ENCODE measurements around the gene SOS1. TPM values are rescaled to one million over a fixed set of nuclear protein-coding genes. Genes with fewer than 3 reads are reported as not detected.

Gene SOS1
- total and polyA plus RNA-seq, 2 of the 13 experiments (the other 11 are each of a cell fraction or from before 2014, with no cell fraction given), result 20.8 to 60.4 TPM

GRCh38 chr2:39138837-39139211 is 18.0 kb upstream of the SOS1 start:
- Histone ChIP-seq H3K27me3 (ENCODE audit: control insufficient read depth in 1 of 2, insufficient read depth in 2 of 2, low read length in 2 of 2) (no peaks in the 10 kb centered on the region), H3K4me2 (ENCODE audit: low read depth, low read length) (peak overlapping the region; percentile 66), H3K27ac (ENCODE audit: extremely low read length, insufficient read depth, low read length) (peak overlapping the region; percentile 57), H3K4me3 (replicated peaks in 1 of 3; ENCODE audit: insufficient read depth in 1 of 3, low read depth in 2 of 3, low read length in 3 of 3) (no peak overlapping the region), H4K20me1 (ENCODE audit: insufficient read depth, low read length) (no peaks in the 10 kb centered on the region), H3K79me2 (ENCODE audit: insufficient read depth, low read length) (no peaks in the 10 kb centered on the region), H3K4me1 (ENCODE audit: insufficient read depth, low read length) (peaks cover 69% of the 10 kb centered on the region), H3K36me3 (replicated peaks in 1 of 2; ENCODE audit: control insufficient read depth in 1 of 2, insufficient read depth in 2 of 2, low read length in 2 of 2) (no peaks in the 10 kb centered on the region), H2AFZ (ENCODE audit: low read length) (no peak overlapping the region), H3K9ac (ENCODE audit: insufficient read depth, low read depth, low read length) (no peak overlapping the region), H3K9me3 (ENCODE audit: low read length) (no peaks in the 10 kb centered on the region)
- FAIRE-seq (no peak), ATAC-seq (peak; percentile 48), DNase-seq (ENCODE audit: low spot score) (peak; percentile 57)
- no TSS peak for BruUV-seq (replicated peaks)
- CTCF ChIA-PET (ENCODE audit: low intra/inter-chr PET ratio, low total read pairs), result no interaction called here
- WGBS (ENCODE audit: low lambda C conversion rate), result 1% methylated on average over 8 of the region's 8 CpGs
- in situ Hi-C loops (cut with HindIII; ENCODE audit: extremely low pct_ligation_motif_present, low pct_unique_long_range_greater_than_20kb), result no loop called here
- intact Hi-C loops (cut with micrococcal nuclease; ENCODE audit: unreplicated experiment), result loop anchor here (1.0 to 10.0 kb wide), 4 partner anchors 15 to 264 kb away; partner anchors contain the start of genes DHX57 and MORN2
- POLR2A ChIA-PET, result interaction anchor here (1.0 to 4.2 kb wide), 6 partner anchors 10 to 91 kb away, joined by 4 to 58 read pairs (median 12); partner anchors contain the start of gene SOS1
- TF ChIP-seq, protein P1, sequence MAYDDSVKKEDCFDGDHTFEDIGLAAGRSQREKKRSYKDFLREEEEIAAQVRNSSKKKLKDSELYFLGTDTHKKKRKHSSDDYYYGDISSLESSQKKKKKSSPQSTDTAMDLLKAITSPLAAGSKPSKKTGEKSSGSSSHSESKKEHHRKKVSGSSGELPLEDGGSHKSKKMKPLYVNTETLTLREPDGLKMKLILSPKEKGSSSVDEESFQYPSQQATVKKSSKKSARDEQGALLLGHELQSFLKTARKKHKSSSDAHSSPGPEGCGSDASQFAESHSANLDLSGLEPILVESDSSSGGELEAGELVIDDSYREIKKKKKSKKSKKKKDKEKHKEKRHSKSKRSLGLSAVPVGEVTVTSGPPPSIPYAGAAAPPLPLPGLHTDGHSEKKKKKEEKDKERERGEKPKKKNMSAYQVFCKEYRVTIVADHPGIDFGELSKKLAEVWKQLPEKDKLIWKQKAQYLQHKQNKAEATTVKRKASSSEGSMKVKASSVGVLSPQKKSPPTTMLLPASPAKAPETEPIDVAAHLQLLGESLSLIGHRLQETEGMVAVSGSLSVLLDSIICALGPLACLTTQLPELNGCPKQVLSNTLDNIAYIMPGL (CRISPR knock-in tag; IDR thresholded peaks at IDR 0.05; ENCODE audit: borderline replicate concordance in 1 of 2, low read depth in 1 of 2), result 0 out of 4 replicates have a peak, but pooled peaks of 1 of the 2 experiments have one; percentile 31
- TF ChIP-seq, protein P2, sequence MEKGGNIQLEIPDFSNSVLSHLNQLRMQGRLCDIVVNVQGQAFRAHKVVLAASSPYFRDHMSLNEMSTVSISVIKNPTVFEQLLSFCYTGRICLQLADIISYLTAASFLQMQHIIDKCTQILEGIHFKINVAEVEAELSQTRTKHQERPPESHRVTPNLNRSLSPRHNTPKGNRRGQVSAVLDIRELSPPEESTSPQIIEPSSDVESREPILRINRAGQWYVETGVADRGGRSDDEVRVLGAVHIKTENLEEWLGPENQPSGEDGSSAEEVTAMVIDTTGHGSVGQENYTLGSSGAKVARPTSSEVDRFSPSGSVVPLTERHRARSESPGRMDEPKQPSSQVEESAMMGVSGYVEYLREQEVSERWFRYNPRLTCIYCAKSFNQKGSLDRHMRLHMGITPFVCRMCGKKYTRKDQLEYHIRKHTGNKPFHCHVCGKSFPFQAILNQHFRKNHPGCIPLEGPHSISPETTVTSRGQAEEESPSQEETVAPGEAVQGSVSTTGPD (CRISPR knock-in tag; IDR thresholded peaks at IDR 0.05), result no peak
- TF ChIP-seq FOXA3 (CRISPR knock-in tag; IDR thresholded peaks at IDR 0.05) (peak; percentile 82), TEAD2 (CRISPR knock-in tag; IDR thresholded peaks at IDR 0.05) (no peak), BHLHE40 (IDR thresholded peaks at IDR 0.05; ENCODE audit: low read length) (peak; percentile 80), SAFB2 (CRISPR knock-in tag; IDR thresholded peaks at IDR 0.05; ENCODE audit: borderline replicate concordance, low read depth) (no peak), GTF3A (CRISPR knock-in tag; conservative IDR thresholded peaks at IDR 0.05) (no peak), ATF6 (CRISPR knock-in tag; conservative IDR thresholded peaks at IDR 0.05) (0 out of 2 replicates have a peak, but pooled peaks have one; percentile 67), GATA4 (IDR thresholded peaks at IDR 0.05; ENCODE audit: borderline replicate concordance, low read depth) (0 out of 2 replicates have a peak, but pooled peaks have one; percentile 52), ASH2L (IDR thresholded peaks at IDR 0.05; ENCODE audit: insufficient read length, low read depth, low read length) (peak; percentile 40), KLF13 (CRISPR knock-in tag; IDR thresholded peaks at IDR 0.05) (no peak), TBX2 (CRISPR knock-in tag; IDR thresholded peaks at IDR 0.05; ENCODE audit: borderline replicate concordance) (0 out of 2 replicates have a peak, but pooled peaks have one; percentile 9), EP300 (IDR thresholded peaks at IDR 0.05; ENCODE audit: low read depth in 2 of 2, low read length in 2 of 2) (peak in 1 of 2 experiments; percentile 65; a peak in 1 of 4 replicates), EP300 (CRISPR knock-in tag; IDR thresholded peaks at IDR 0.05; ENCODE audit: borderline replicate concordance) (no peak), ZNF775 (CRISPR knock-in tag; IDR thresholded peaks at IDR 0.05; ENCODE audit: borderline replicate concordance) (0 out of 2 replicates have a peak, but pooled peaks have one; percentile 35), RORA (CRISPR knock-in tag; IDR thresholded peaks at IDR 0.05) (no peak), ZSCAN29 (CRISPR knock-in tag; conservative IDR thresholded peaks at IDR 0.05) (0 out of 2 replicates have a peak, but pooled peaks have one; percentile 64), TCF7 (IDR thresholded peaks at IDR 0.05; ENCODE audit: low read depth) (peak; percentile 79), FOXK1 (CRISPR knock-in tag; IDR thresholded peaks at IDR 0.05; ENCODE audit: borderline replicate concordance, low read depth) (peak; percentile 19; the same call in 1 of the 2 replicates), ZNF20 (CRISPR knock-in tag; IDR thresholded peaks at IDR 0.05) (no peak)

Measured in HepG2 (cell line).